GM19351 (cell line): ENCODE measurements around the gene GJC2.
"Not testable (repeated sequence)": the region's sequence is repeated elsewhere in the genome, so short reads cannot be mapped to it uniquely, and the experiment has no call there.

Experiments
- ATAC-seq: cut with Tn5 transposase; IDR thresholded peaks from one replicate; pipeline ENCODE4 v1.9.1; 2021; ENCODE audit warnings: mild to moderate bottlenecking, moderate library complexity; ENCODE audit not compliant: unreplicated experiment

The GJC2 gene

DNA sequence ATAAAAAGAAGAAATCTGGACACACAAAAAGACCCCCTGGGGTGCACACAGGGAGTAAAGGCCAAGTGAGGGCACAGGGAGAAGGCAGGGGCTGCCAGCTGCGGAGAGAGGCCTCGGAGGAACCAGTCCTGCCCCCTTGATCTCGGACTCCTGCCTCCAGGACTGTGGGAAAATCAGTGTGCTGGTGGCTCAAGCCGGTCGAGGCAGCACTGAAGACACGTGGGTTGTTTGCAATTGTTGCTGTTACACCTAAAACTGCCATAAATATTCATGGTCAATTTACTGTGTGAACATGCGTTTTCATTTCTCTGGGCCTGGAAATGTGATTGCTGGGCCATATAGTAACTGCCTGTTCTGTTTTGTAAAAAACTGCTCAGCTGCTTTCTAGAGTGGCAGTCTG, 34.4 kb downstream of the GJC2 start:
- ATAC-seq = no peak

DNA sequence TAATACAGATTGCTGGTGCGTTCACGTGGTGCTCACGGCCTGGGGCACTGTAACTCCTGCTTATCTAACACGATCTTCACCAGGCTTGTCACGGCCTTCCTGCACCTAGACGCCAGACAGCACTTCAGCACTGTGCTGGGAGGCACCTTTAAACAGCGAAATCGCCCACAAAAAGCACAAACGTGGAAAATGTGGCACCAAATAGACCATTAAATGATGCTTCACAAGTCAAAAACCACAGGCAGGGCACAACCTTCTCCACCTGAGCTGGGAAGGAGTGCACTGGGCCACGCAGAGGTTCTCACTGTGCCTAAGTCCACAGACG, 35.9 kb downstream of the GJC2 start:
- ATAC-seq = no peak

DNA sequence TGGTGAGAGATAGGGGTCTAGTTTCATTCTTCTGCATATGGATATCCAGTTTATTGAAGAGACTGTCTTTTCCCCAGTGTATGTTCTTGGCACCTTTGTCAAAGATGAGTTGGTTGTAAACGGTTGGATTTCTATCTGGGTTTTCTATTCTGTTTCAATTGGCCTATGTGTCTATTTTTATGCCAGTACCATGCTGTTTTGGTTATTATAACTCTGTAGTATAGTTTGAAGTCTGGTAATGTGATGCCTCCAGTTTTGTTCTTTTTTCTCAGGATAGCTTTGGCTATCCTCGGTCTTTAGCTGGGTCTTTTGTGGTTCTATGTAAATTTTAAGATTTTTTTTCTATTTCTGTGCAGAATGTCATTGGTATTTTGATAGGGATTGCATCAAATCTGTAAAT, 38.5 kb downstream of the GJC2 start:
- ATAC-seq = not testable (repeated sequence)

DNA sequence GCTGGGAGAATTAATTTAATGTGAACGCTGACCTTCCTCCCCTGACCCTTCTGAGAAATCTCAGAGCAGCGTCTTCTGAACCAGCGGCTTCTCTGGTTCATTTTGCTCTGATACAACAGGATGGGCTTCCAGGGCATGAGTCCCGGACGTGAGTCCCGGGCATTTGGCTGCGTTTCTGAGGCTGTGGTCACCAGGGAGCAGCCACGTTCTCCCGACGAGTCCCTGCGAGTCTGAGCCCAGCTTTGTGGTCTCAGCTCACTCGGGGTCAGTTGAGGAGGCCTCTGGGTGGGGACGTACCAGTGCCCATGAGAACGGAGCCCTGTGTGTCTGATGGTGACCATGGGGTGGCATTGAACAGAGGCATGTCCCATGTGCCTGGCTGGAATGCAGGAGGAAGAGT, 40.5 kb downstream of the GJC2 start:
- ATAC-seq = no peak

DNA sequence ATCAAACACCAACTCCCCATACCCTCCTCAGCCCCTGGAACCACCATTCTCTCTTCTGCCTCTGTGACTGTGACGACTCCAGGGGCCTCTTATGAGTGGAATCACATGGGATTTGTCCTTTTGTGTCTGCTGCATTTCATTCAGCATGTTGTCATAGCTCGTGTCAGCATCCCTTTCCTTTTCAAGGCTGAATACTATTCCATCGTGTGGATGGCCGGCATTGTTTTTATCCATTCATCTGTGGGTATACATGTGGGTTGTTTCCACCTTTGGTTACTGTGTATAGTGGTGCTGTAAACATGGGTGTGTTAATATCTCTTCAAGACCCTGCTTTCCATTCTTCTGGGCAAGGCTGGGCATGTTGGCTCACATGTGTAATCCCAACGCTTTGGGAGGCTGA, 41.0 kb downstream of the GJC2 start:
- no peak for ATAC-seq

DNA sequence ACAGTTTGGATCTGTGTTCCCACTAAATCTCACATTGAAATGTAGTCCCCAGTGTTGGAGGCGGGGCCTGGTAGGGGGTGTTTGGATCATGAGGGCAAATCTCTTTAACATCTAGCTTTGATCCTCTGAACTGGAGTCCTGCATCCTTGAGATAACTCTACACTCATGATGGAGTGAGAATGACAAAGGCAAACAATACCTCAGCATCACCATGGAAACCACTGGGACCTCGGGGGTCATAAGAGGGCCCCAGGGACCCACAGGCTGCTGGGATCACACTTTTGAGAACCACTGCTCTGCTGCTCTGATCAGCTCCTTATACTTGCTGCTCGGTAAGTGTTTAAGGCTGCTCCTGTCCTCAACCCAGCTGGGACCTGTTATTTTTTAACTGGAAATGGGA, 44.7 kb downstream of the GJC2 start:
- no peak for ATAC-seq

DNA sequence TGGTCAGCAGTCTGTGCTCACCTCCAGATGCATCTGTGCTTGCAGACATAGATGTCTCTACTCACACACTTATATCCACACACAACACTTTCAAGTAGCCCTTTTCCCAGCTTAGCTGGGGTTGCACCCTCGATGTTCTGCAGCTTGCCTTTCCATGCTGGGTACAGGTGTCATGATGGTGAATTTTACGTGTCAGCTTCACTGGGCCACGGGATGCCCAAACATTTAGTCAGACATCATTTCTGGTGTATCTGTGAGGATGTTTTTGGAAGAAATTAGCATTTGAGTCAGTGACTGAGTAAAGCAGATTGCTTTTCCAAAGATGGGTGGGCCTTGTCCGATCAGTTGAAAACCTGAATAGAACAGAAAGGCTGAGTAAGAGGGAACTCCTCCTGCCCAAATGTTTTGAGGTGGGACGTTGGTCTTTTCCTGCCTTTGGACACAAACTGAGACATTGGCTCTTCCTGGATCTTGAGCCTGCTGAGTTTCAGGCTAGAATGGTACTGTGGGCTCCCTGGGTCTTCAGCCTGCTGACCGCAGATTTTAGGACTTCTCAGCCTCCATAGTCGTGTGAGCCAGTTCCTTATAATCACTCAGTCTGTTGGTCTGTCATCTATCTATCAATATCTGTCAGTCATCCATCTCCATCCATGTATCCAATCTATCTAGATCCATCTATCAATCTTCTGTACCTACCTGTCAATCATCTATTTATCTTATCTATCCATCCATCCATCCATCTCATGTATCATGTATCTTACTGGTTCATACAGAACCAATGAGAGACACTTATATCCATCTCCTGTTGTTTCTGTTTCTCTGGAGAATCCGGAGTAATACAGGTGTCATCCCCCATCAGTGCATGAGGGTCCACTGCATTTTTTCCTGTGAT, 45.4 kb downstream of the GJC2 start:
- ATAC-seq = no peak

DNA sequence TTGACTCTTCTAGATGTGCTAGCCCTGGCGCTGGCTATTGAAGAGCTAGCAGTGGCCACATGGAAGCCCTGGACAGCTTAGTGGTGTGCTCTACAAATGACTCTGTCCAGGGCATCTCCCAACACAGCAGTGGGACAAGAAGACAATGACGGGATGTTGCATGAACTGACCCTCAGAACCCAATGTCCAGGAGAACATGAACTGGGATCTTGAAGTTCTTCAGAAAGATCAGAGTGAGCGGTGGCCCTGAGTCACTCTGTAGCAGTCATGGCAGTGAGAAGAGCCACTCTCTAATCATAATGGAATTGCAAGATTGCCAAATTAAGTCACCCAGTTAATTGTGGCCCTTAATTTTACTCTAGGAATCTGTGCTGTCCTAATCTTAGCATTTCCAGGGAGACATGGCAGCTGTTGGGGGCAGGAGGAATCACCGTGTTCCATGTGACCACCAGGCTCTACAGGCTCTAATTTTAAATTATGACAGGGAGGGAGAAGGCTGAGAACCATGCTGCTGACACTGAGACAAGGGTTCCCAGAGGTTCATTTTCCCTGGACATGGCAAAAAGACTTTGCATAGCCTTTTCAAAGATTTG, 47.9 kb downstream of the GJC2 start:
- ATAC-seq = no peak

DNA sequence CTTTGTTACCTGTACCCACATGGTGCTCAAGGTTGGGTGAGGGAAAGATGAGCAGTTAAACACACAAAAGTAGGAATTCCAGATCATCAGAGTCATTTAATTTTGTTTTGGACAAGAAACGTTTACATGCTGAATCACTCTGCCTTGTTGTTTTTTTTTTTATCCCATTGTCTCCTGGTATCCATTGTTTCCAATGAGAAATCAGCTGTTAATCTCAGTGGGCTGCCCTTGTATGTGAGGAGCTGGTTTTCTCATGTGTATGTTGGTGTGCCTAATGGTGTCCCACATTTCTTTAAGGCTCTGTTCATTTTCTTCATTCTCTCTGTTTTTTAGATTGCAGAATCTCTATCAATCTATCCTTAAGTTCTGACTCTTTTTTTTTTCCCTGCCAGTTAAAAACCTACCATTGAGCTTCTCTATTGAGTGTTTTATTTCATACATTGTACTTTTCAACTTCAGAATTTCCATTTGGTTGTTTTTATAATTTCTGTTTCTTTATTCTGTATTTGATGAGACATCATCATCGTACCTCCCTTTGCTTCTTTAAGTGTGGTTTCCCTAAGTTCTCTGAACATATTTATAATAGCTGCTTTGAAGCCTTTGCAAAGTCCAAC, 49.4 kb downstream of the GJC2 start:
- no peak for ATAC-seq

DNA sequence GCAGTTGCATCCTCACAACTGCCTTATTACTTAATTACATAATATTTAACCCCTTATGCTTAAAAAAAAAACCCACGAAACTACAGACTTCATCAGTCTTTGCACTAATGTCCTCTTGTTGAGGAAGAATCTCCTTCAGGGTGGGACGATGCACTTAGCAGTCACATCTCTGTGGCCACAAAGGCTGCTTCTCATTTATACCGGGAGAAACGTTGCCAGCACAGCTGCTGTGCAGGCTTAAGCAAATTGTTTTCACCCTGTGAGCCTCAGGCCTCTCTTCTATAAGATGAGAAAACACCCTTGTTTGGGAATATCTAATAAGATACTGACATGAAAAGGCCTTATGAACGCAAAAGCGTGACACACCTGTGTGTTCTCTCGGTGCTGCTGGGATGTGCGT, 55.2 kb downstream of the GJC2 start:
- no peak for ATAC-seq

DNA sequence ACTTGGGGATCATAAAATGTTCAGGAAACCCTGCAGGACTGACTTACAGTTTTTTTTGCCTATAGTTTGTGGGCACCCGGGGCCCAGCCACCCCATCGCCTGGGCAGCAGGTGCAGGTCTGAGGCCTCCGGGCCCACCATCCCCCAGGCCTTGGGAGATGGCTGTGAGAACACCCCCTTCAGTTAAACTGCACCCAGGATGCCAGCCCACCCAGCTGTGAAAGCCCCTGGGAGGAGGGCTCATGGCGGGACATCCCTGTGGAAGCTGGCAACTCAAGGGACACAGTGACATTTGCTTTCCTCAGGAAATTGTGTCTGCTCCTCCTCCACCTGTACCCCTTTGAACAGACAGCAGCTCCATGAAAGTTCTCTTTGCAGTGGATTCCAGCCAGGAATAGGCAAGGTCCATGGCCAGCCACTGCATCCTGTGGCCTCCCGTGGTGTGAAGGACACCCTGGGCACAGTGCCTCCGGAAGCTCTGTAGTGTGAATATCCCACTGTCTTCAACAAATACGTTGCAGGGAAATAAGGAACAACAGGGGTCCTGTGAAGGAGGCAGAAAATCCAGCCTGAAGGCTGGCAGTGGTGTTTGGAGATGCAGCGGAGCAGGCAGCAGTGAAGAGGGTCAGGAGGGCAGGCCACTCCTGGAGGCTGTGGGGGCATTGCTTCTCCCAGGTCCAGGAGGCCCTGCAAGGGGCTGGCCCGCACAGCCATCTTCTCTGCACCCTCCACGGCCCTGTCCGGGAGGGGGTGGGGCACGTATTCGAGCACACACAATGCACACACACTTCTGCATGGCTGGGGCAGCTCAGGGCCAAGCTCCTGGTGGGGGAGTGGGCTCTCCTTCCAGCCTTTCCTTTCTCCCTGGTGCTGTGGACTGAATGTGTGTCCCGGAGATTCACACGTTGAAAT, 56.1 kb downstream of the GJC2 start:
- no peak for ATAC-seq

DNA sequence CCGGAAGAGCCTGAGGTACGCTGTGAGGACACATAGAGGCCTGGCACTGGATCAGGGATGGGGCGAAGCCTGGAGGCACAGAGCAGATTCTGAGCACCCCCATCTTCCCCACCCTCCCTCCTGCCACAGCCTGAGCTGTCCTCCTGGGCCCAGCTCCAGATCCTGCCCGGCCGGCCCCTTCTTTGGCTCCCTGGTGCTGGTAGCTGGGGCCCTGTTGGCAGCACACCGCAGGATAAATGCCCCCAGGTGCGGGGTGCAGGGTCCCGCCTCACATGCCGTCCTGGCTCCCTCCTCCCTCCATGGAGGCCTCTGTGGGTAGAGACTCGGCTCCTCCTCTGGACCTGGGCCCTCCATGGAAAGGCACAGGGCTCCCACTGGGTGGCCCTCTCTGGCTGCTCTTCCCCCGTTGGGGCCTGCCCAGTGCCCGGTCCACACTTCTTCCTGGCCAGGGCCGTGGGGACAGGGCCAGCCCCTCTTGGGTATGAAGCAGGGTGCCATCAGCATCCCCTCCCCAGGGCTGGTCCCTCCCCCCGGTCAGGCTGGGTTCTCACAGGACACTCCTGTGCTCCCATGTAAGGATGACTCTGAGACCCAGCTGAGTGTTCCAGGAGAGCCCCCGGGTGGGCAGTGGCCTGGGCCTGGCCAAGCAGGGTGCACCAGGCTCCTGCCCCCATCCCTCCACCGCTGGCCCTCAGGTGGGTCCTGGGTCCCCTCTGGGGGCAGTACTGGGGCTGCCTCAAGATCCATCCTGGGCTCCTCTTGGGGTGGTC, 57.0 kb downstream of the GJC2 start:
- no peak for ATAC-seq

DNA sequence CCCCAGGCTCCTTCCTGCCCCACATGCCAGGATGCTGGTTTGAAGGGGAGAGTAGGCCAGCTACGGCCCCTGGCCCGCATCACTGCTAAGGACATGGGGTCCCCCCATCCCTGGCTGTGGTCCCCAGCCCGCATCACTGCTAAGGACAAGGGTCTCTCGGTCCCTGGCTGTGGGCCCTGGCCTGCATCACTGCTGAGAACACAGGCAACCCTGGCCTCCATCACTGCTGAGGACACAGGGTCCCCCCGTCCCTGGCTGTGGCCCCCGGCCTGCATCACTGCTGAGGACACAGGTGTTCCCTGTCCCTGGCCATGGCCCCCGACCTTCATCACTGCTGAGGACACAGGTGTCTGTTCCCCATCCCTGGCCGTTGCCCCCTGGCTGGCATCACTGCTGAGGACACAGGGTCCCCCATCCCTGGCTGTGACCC, 57.7 kb downstream of the GJC2 start:
- ATAC-seq = no peak

DNA sequence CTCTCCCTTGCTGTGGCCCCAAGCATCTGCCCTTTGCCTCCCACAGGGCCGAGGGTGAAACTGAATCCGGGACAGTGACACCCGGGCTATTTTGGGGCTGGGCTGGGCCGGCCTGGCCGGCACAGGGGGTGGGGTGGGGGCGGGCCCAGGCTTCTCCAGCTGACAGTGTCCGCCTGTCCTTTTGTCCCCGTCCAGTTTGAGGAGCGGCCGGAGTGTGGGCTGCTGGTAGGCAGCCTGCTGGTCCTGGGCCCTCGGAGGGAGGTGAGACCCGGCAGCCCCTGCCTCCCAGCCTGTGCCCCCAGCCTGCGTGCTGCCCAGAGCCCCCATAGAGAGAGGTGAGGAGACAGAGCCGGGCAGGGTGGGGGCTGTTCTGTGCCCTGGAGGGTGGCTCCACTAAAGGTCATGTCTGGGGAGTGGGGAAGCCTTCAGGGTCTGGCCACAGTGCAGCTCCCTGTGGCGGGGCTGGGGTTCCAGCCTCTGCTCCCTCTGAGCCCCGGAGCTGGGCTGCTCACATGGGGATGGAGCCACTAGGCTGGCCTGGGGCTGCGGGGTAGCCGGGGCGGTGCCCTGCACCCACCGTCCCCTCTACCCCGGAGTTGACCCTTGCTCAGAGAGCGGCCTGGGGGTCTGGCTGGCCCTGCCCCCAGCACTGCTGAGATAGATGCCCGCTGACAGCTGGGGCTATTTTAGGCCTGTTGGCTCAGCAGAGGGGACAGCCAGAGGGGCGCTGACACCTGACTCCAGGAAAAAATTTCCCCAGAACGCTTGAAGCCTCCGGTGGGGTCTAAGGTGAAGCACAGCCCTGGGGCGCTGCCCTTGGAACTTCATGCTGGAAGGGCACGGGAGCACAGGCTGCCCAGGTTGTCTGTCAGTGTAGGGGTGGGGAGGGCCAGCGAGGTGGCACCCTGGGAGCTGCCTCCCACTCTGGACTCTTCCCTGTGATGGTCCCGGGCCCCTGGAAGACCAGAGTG, 58.4 kb downstream of the GJC2 start, which contains the start of gene OBSCN:
Gene OBSCN (plus strand): TSS at position 194 of the 971 bp plus-strand sequence. CDS start 3,740 bp downstream, outside the sequence.
- ATAC-seq = no peak

DNA sequence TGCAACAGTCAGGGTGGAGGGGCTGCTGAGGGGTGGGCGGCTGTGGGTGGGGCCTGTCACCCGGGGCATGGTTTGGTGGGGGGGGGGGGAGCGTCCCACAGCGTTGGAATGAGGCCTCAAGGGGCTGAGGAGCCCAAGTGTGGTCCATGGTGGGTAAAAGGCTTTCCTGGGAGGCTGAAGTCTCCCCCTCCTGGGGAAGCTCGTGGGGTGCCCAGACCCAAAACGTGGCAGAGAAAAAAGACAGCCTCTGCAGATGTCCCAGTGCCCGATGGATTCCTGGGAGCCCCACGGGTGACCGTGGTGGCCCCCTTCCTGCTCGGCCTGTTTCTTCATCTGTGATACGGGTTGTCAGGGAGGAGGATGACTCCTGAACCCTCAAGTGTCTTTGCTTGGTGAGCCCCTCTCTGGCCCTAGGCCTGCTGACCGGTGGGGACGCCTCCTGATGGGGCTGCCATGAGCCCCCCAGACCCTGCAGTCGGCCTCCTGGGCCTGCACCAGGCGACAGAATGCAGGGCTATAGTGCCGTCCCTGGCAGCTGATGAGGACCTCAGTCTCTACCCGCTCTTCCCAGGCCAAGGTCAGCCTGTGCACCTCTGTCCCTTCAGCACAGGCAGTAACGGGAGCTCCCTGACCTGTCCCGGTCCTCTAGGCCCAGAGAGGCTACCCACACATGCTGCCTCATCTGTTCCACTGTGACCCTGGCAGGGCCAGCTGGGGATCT, 59.3 kb downstream of the GJC2 start:
- no peak for ATAC-seq
